Motor neuron (in vitro differentiated cells): Measurements from ENCODE around the gene HEY2. TPM values are rescaled to one million over a fixed set of nuclear protein-coding genes. Genes with fewer than 3 reads are reported as not detected.

Experiments
- ATAC-seq, 8 experiments: fragments of 200-7000 bp; cut with Tn5 transposase; replicated peaks in 6 of 8; 2 replicates each; pipeline ENCODE4 v1.8.0; 2021; ENCODE audit warnings: mild to moderate bottlenecking in 8 of 8, moderate library complexity in 8 of 8
- H3K27ac ChIP-seq, 2 donors: fragments of 250-450 bp; sonication (Bioruptor Pico); 2 replicates each; pipeline ENCODE4 v1.9.0; 2021; ENCODE audit warnings: antibody characterized with exemption in 2 of 2, mild to moderate bottlenecking in 2 of 2, moderate library complexity in 1 of 2
- H3K4me1 ChIP-seq, 2 donors: fragments of 250-450 bp; sonication (Bioruptor Pico); replicated peaks in 1 of 2; 2 replicates each; pipeline ENCODE4 v1.6.1; 2021; ENCODE audit warnings: antibody characterized with exemption in 2 of 2, mild to moderate bottlenecking in 2 of 2, moderate library complexity in 1 of 2
- H3K4me3 ChIP-seq, 5 donors: fragments of 250-450 bp; sonication (Bioruptor Pico); 2 replicates each; pipeline ENCODE4 v1.9.0; 2021; ENCODE audit warnings: antibody characterized with exemption in 5 of 5, mild to moderate bottlenecking in 5 of 5, moderate library complexity in 4 of 5
- WGBS, 10 experiments: fragments of 450-650 bp; shearing (Covaris generic); methylation state at CpG; one replicate each; pipeline ENCODE4 v1.0.0; 2022; 5-methylcytosine and 5-hydroxymethylcytosine counted together
- in situ Hi-C, 9 experiments: fragments of 400-800 bp; cut with MboI; loops; one replicate each; pipeline ENCODE4 v1.15.0; 2021; ENCODE audit warnings: low sequenced_read_pairs in 9 of 9, low pct_unique_long_range_greater_than_20kb in 2 of 9; ENCODE audit not compliant: unreplicated experiment in 9 of 9
- total RNA-seq, 8 experiments: library from RNA; unstranded; fragments of 300-600 nt; gene quantifications; 2 replicates each; pipeline versions ENCODE4 v1.2.3 to v1.2.4, GENCODE V29; 2022

Gene HEY2
- total RNA-seq, 8 experiments from 2014 or later = 0.18 to 12.6 (median 6.2) TPM; not detected in 1

- no peak for ATAC-seq
- in situ Hi-C loops = loop anchor here in 8 of 9 experiments (10.0 to 25.0 kb wide), 4 partner anchors 170 to 190 kb away; partner anchors contain the start of gene HINT3 (in 6 of the 8)
- no peak overlapping the region for H3K27ac ChIP-seq
- no peak overlapping the region for H3K4me3 ChIP-seq
- H3K4me1 ChIP-seq = peaks cover 2 to 3% of the 10 kb centered on the region in 2 donors
- WGBS, 10 experiments = 6 to 100% (median 100%) methylated on average over 1 to 2 of the region's 2 CpGs; no CpG with 5 or more reads in 2 of the 10 experiments
Measured at GRCh38 chr6:125784365-125784764, 34.9 kb downstream of the HEY2 start.

GRCh38 chr6:125787791-125788190 lies 38.4 kb downstream of the HEY2 start:
- in situ Hi-C loops = loop anchor here in 8 of 9 experiments (10.0 to 25.0 kb wide), 4 partner anchors 167 to 187 kb away; partner anchors contain the start of gene HINT3 (in 6 of the 8)
- WGBS, 10 experiments = 7 to 75% (median 39%) methylated on average over 1 to 2 of the region's 2 CpGs; no CpG with 5 or more reads in 2 of the 10 experiments
- no peak for ATAC-seq
- Histone ChIP-seq H3K4me3 (no peak overlapping the region), H3K4me1 (peaks cover 7 to 22% of the 10 kb centered on the region in 2 donors), H3K27ac (no peak overlapping the region)

GRCh38 chr6:125789167-125789566 lies 39.7 kb downstream of the HEY2 start:
- in situ Hi-C loops = loop anchor here in 8 of 9 experiments (10.0 to 25.0 kb wide), 4 partner anchors 166 to 186 kb away; partner anchors contain the start of gene HINT3 (in 6 of the 8)
- H3K4me3 ChIP-seq = no peak overlapping the region
- no peak for ATAC-seq
- WGBS, 10 experiments = 100% methylated on average over 1 of the region's 1 CpG; no CpG with 5 or more reads in 4 of the 10 experiments
- H3K4me1 ChIP-seq = peaks cover 7 to 24% of the 10 kb centered on the region in 2 donors
- H3K27ac ChIP-seq = no peak overlapping the region

GRCh38 chr6:125789576-125790357 lies 40.3 kb downstream of the HEY2 start:
- ATAC-seq = peak in 7 of 8 experiments; percentile 2 to 23 (median 20)
- Histone ChIP-seq H3K27ac (peak overlapping the region; percentile 91 to 95), H3K4me3 (peak overlapping the region; percentile 58 to 88 (median 71)), H3K4me1 (peaks cover 7 to 24% of the 10 kb centered on the region in 2 donors)
- in situ Hi-C loops = loop anchor here in 8 of 9 experiments (10.0 to 25.0 kb wide), 4 partner anchors 165 to 185 kb away; partner anchors contain the start of gene HINT3 (in 6 of the 8)
- WGBS, 10 experiments = 7 to 62% (median 24%) methylated on average over 1 to 14 of the region's 19 CpGs

GRCh38 chr6:125790358-125791150 lies 41.1 kb downstream of the HEY2 start, which contains the start of gene NCOA7:
Gene NCOA7, plus strand, starts transcription at chr6:125790960. Its CDS starts 24,395 bp downstream, at chr6:125815355.
- in situ Hi-C loops = loop anchor here in 4 of 9 experiments (25.0 kb wide), 1 partner anchor 172 kb away; the partner anchor contains the start of gene HINT3 (in 4 of the 4)
- Histone ChIP-seq H3K27ac (peak within 1 kb of the TSS; percentile 91 to 95), H3K4me3 (peak within 1 kb of the TSS; percentile 58 to 88 (median 71)), H3K4me1 (peaks cover 7 to 27% of the 10 kb centered on the region in 2 donors)
- ATAC-seq = peak; percentile 80 to 87 (median 85)
- 0% methylated on average over 4 to 20 of the region's 100 CpGs; no CpG with 5 or more reads in 7 of the 10 experiments for WGBS, 10 experiments

GRCh38 chr6:125791151-125791819 lies 41.9 kb downstream of the HEY2 start:
- ATAC-seq = peak in 6 of 8 experiments; percentile 1 to 25 (median 6)
- peak overlapping the region; percentile 91 to 95 for H3K27ac ChIP-seq
- 0 to 4% (median 0%) methylated on average over 3 to 6 of the region's 28 CpGs; no CpG with 5 or more reads in 3 of the 10 experiments for WGBS, 10 experiments
- H3K4me3 ChIP-seq = peak overlapping the region; percentile 58 to 88 (median 71)
- in situ Hi-C loops = loop anchor here in 4 of 9 experiments (25.0 kb wide), 1 partner anchor 171 kb away; the partner anchor contains the start of gene HINT3 (in 4 of the 4)
- peaks cover 7 to 27% of the 10 kb centered on the region in 2 donors for H3K4me1 ChIP-seq

GRCh38 chr6:125791820-125792165 lies 42.4 kb downstream of the HEY2 start:
- Histone ChIP-seq H3K4me3 (peak overlapping the region; percentile 58 to 88 (median 71)), H3K4me1 (peaks cover 7 to 29% of the 10 kb centered on the region in 2 donors), H3K27ac (no peak overlapping the region)
- in situ Hi-C loops = loop anchor here in 4 of 9 experiments (25.0 kb wide), 1 partner anchor 171 kb away; the partner anchor contains the start of gene HINT3 (in 4 of the 4)
- no peak for ATAC-seq

- in situ Hi-C loops = loop anchor here in 4 of 9 experiments (25.0 kb wide), 1 partner anchor 170 kb away; the partner anchor contains the start of gene HINT3 (in 4 of the 4)
- Histone ChIP-seq H3K4me3 (peak overlapping the region in 3 of 5 donors; percentile 63 to 88 (median 80)), H3K27ac (no peak overlapping the region)
Measured at GRCh38 chr6:125792172-125792571, 42.7 kb downstream of the HEY2 start.

GRCh38 chr6:125792680-125793079 lies 43.2 kb downstream of the HEY2 start:
- no peak overlapping the region for H3K4me3 ChIP-seq
- peaks cover 7 to 36% of the 10 kb centered on the region in 2 donors for H3K4me1 ChIP-seq
- ATAC-seq = no peak
- H3K27ac ChIP-seq = no peak overlapping the region
- in situ Hi-C loops = loop anchor here in 4 of 9 experiments (25.0 kb wide), 1 partner anchor 170 kb away; the partner anchor contains the start of gene HINT3 (in 4 of the 4)

More at GRCh38 chr6:125792172-125792571, 42.7 kb downstream of the HEY2 start:
- WGBS, 10 experiments = 33 to 100% (median 65%) methylated on average over 1 to 3 of the region's 3 CpGs
- H3K4me1 ChIP-seq = peaks cover 7 to 33% of the 10 kb centered on the region in 2 donors
- ATAC-seq = no peak

GRCh38 chr6:125793280-125793679 lies 43.8 kb downstream of the HEY2 start:
- WGBS, 10 experiments = 80 to 100% (median 94%) methylated on average over 1 to 2 of the region's 2 CpGs; no CpG with 5 or more reads in 3 of the 10 experiments

GRCh38 chr6:125793863-125794262 lies 44.4 kb downstream of the HEY2 start:
- H3K27ac ChIP-seq = no peak overlapping the region
- peaks cover 7 to 36% of the 10 kb centered on the region in 2 donors for H3K4me1 ChIP-seq
- 72 to 100% (median 95%) methylated on average over 1 to 3 of the region's 3 CpGs for WGBS, 10 experiments
- H3K4me3 ChIP-seq = no peak overlapping the region
- no peak for ATAC-seq
- in situ Hi-C loops = loop anchor here in 4 of 9 experiments (25.0 kb wide), 1 partner anchor 168 kb away; the partner anchor contains the start of gene HINT3 (in 4 of the 4)

More at GRCh38 chr6:125793280-125793679, 43.8 kb downstream of the HEY2 start:
- no peak overlapping the region for H3K4me3 ChIP-seq
- ATAC-seq = no peak
- in situ Hi-C loops = loop anchor here in 4 of 9 experiments (25.0 kb wide), 1 partner anchor 169 kb away; the partner anchor contains the start of gene HINT3 (in 4 of the 4)
- H3K27ac ChIP-seq = no peak overlapping the region
- peaks cover 7 to 36% of the 10 kb centered on the region in 2 donors for H3K4me1 ChIP-seq
